WTC11 (cell line): Measurements from ENCODE around the gene PLA2G4E.

Experiments
- ATF3 ChIP-seq: sonication (generic); formaldehyde crosslinking; conservative IDR thresholded peaks from 2 replicates; pipeline ENCODE4 v1.8.1; 2022; ENCODE audit warnings: mild to moderate bottlenecking, missing genetic modification reagents
- IRF2 ChIP-seq: sonication (generic); formaldehyde crosslinking; IDR thresholded peaks from 2 replicates; pipeline ENCODE4 v1.8.0; 2022; ENCODE audit warnings: low read depth, missing genetic modification reagents, borderline replicate concordance
- NR2C2 ChIP-seq: sonication (generic); formaldehyde crosslinking; IDR thresholded peaks from 2 replicates; pipeline ENCODE4 v1.8.0; 2022; ENCODE audit warnings: mild to moderate bottlenecking, missing genetic modification reagents
- NR3C1 ChIP-seq: sonication (generic); formaldehyde crosslinking; conservative IDR thresholded peaks from 2 replicates; pipeline ENCODE4 v1.8.1; 2023; ENCODE audit warnings: low read depth, mild to moderate bottlenecking, missing genetic modification reagents
- SP1 ChIP-seq: sonication (generic); formaldehyde crosslinking; conservative IDR thresholded peaks from 2 replicates; pipeline ENCODE4 v1.8.1; 2022; ENCODE audit warnings: missing genetic modification reagents
- USF1 ChIP-seq: sonication (generic); formaldehyde crosslinking; IDR thresholded peaks from 2 replicates; pipeline ENCODE4 v1.8.0; 2022; ENCODE audit warnings: mild to moderate bottlenecking, missing genetic modification reagents
- USF2 ChIP-seq: sonication (generic); formaldehyde crosslinking; IDR thresholded peaks from 2 replicates; pipeline ENCODE4 v1.8.1; 2023; ENCODE audit warnings: mild to moderate bottlenecking, missing genetic modification reagents, moderate library complexity
- ZNF423 ChIP-seq: fragments of 250-450 bp; sonication (Bioruptor Pico); IDR thresholded peaks from 2 replicates; pipeline ENCODE4 v2.1.2; 2022; ENCODE audit warnings: mild to moderate bottlenecking, moderate library complexity
- ZNF512 ChIP-seq: sonication (generic); formaldehyde crosslinking; IDR thresholded peaks from 2 replicates; pipeline ENCODE4 v1.8.1; 2022; ENCODE audit warnings: missing genetic modification reagents, borderline replicate concordance
- TF ChIP-seq, protein P1 (sequence below): fragments of 200-600 bp; IDR thresholded peaks from 2 replicates; pipeline ENCODE4 v1.8.0; 2022; ENCODE audit warnings: antibody characterized with exemption
- TF ChIP-seq, protein P2 (sequence below): sonication (generic); formaldehyde crosslinking; IDR thresholded peaks from 2 replicates; pipeline ENCODE4 v1.8.1; 2022; ENCODE audit warnings: low read depth, missing genetic modification reagents, borderline replicate concordance
- TF ChIP-seq, protein P3 (sequence below): sonication (generic); formaldehyde crosslinking; IDR thresholded peaks from 2 replicates; pipeline ENCODE4 v1.8.1; 2023; ENCODE audit warnings: mild to moderate bottlenecking, moderate library complexity, missing genetic modification reagents
- TF ChIP-seq, protein P4 (sequence below): sonication (generic); formaldehyde crosslinking; IDR thresholded peaks from 2 replicates; pipeline ENCODE4 v1.8.1; 2023; ENCODE audit warnings: mild to moderate bottlenecking, missing genetic modification reagents, moderate library complexity
- TF ChIP-seq, protein P5 (sequence below): sonication (generic); formaldehyde crosslinking; conservative IDR thresholded peaks from 2 replicates; pipeline ENCODE4 v1.8.1; 2023; ENCODE audit warnings: mild to moderate bottlenecking, low read depth, missing genetic modification reagents, moderate library complexity

DNA sequence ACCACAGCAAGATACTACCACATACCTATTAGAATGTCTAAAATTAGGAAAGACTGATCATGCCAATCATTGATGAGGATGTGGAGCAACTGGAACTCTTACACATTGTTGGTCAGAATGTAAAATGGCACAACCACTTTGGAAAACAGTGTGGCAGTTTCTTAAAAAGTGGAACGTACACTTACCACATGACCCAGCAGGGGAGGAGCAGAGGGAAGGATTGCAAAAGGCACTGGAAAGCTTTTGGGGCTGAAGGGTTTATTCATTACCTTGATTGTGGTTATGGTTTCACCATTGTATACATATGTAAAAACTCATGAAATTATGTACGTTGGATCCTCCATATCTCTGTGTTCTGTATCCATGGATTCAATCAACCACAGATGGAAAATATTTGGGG, 45.2 kb downstream of the PLA2G4E start:
- TF ChIP-seq ZNF423 (no peak), ATF3 (no peak), USF1 (no peak), IRF2 (CRISPR knock-in tag) (no peak), ZNF512 (no peak), USF2 (CRISPR knock-in tag) (no peak), NR2C2 (no peak), SP1 (CRISPR knock-in tag) (no peak), NR3C1 (no peak)
- TF ChIP-seq, protein P1, sequence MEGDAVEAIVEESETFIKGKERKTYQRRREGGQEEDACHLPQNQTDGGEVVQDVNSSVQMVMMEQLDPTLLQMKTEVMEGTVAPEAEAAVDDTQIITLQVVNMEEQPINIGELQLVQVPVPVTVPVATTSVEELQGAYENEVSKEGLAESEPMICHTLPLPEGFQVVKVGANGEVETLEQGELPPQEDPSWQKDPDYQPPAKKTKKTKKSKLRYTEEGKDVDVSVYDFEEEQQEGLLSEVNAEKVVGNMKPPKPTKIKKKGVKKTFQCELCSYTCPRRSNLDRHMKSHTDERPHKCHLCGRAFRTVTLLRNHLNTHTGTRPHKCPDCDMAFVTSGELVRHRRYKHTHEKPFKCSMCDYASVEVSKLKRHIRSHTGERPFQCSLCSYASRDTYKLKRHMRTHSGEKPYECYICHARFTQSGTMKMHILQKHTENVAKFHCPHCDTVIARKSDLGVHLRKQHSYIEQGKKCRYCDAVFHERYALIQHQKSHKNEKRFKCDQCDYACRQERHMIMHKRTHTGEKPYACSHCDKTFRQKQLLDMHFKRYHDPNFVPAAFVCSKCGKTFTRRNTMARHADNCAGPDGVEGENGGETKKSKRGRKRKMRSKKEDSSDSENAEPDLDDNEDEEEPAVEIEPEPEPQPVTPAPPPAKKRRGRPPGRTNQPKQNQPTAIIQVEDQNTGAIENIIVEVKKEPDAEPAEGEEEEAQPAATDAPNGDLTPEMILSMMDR, result no peak
- TF ChIP-seq, protein P2, sequence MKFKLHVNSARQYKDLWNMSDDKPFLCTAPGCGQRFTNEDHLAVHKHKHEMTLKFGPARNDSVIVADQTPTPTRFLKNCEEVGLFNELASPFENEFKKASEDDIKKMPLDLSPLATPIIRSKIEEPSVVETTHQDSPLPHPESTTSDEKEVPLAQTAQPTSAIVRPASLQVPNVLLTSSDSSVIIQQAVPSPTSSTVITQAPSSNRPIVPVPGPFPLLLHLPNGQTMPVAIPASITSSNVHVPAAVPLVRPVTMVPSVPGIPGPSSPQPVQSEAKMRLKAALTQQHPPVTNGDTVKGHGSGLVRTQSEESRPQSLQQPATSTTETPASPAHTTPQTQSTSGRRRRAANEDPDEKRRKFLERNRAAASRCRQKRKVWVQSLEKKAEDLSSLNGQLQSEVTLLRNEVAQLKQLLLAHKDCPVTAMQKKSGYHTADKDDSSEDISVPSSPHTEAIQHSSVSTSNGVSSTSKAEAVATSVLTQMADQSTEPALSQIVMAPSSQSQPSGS (CRISPR knock-in tag), result no peak
- TF ChIP-seq, protein P3, sequence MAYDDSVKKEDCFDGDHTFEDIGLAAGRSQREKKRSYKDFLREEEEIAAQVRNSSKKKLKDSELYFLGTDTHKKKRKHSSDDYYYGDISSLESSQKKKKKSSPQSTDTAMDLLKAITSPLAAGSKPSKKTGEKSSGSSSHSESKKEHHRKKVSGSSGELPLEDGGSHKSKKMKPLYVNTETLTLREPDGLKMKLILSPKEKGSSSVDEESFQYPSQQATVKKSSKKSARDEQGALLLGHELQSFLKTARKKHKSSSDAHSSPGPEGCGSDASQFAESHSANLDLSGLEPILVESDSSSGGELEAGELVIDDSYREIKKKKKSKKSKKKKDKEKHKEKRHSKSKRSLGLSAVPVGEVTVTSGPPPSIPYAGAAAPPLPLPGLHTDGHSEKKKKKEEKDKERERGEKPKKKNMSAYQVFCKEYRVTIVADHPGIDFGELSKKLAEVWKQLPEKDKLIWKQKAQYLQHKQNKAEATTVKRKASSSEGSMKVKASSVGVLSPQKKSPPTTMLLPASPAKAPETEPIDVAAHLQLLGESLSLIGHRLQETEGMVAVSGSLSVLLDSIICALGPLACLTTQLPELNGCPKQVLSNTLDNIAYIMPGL, result no peak
- TF ChIP-seq, protein P4, sequence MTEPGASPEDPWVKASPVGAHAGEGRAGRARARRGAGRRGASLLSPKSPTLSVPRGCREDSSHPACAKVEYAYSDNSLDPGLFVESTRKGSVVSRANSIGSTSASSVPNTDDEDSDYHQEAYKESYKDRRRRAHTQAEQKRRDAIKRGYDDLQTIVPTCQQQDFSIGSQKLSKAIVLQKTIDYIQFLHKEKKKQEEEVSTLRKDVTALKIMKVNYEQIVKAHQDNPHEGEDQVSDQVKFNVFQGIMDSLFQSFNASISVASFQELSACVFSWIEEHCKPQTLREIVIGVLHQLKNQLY, result no peak
- TF ChIP-seq, protein P5, sequence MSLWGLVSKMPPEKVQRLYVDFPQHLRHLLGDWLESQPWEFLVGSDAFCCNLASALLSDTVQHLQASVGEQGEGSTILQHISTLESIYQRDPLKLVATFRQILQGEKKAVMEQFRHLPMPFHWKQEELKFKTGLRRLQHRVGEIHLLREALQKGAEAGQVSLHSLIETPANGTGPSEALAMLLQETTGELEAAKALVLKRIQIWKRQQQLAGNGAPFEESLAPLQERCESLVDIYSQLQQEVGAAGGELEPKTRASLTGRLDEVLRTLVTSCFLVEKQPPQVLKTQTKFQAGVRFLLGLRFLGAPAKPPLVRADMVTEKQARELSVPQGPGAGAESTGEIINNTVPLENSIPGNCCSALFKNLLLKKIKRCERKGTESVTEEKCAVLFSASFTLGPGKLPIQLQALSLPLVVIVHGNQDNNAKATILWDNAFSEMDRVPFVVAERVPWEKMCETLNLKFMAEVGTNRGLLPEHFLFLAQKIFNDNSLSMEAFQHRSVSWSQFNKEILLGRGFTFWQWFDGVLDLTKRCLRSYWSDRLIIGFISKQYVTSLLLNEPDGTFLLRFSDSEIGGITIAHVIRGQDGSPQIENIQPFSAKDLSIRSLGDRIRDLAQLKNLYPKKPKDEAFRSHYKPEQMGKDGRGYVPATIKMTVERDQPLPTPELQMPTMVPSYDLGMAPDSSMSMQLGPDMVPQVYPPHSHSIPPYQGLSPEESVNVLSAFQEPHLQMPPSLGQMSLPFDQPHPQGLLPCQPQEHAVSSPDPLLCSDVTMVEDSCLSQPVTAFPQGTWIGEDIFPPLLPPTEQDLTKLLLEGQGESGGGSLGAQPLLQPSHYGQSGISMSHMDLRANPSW, result no peak
